Measurements from ENCODE around the gene CLEC7A. TPM values are rescaled to one million over a fixed set of nuclear protein-coding genes. Genes with fewer than 3 reads are reported as not detected.

Gene CLEC7A
- total RNA-seq, 3 donors from 2014 or later = 5.2 to 14.7 (median 13.8) TPM

DNA sequence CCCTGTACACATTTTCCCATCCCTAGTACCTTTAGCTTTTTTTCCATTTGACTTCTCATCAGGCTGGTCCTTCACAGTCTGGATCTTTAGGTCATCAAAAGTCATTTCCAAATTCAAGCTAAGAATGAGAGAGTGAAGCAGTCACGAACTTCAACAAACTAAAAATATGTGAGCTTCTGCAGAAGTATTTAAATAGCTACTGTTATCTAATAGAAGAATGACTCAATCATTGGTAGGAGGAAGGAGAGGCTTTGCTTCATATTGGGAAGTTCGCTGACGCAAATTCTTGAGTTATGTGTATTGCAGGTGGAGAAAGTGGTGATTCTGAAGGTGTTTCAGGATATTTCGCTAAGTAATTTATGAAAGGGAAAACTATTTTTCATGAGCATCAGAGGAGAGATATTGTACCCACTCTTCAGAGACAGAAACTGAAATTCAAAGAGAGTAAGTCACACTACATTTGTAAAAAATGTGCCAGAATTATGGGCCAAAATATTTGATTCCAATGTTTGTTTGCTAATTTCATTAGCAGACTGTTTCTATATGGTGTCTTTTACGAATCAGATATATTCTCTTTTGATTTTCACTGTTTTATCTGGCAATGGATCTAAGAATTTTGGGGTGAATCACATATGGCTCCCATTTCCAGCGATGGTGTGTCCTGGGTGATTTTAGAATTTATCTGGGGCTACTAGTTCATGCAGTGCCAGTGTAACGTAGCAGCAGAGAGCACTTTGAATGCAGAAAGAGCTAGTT, 42.2 kb upstream of the CLEC7A start, which contains the start of gene OLR1:
Gene OLR1, minus strand, starts transcription at position 160 of the 756 bp plus-strand sequence. Its CDS starts 55 bp downstream, at position 105.
- intact Hi-C loops (cut with DNase I; ENCODE audit: low total_unique reads) = no loop called here
- H3K27ac ChIP-seq = no peak within 1 kb of the TSS
- H3K9me3 ChIP-seq = no peaks in the 10 kb centered on the region
- peaks cover 0 to 6% of the 10 kb centered on the region in 2 donors for H3K4me1 ChIP-seq
- no peaks in the 10 kb centered on the region for H3K27me3 ChIP-seq
- DNase-seq (ENCODE audit: low spot score in 2 of 2) = no peak
- TF ChIP-seq POLR2AphosphoS5 (IDR thresholded peaks at IDR 0.05) = no peak
- no peak for TF ChIP-seq POLR2A (IDR thresholded peaks at IDR 0.05)
- TF ChIP-seq CTCF (IDR thresholded peaks at IDR 0.05) = no peak
- H3K36me3 ChIP-seq = no peaks in the 10 kb centered on the region
- H3K4me3 ChIP-seq = no peak within 1 kb of the TSS

GRCh38 chr12:10170216-10170615, 40.2 kb upstream of the CLEC7A start:
- Histone ChIP-seq H3K9me3 (no peaks in the 10 kb centered on the region), H3K4me3 (no peak overlapping the region), H3K4me1 (no peaks in the 10 kb centered on the region), H3K36me3 (no peaks in the 10 kb centered on the region), H3K27ac (no peak overlapping the region), H3K27me3 (no peaks in the 10 kb centered on the region)
- DNase-seq (ENCODE audit: low spot score in 2 of 2) = no peak
- TF ChIP-seq CTCF (IDR thresholded peaks at IDR 0.05) (no peak), POLR2A (IDR thresholded peaks at IDR 0.05) (no peak), POLR2AphosphoS5 (IDR thresholded peaks at IDR 0.05) (no peak)
- intact Hi-C loops (cut with DNase I; ENCODE audit: low total_unique reads) = no loop called here

GRCh38 chr12:10169104-10169503, 39.1 kb upstream of the CLEC7A start:
- Histone ChIP-seq H3K27me3 (no peaks in the 10 kb centered on the region), H3K4me3 (no peak overlapping the region), H3K4me1 (no peaks in the 10 kb centered on the region), H3K27ac (no peak overlapping the region), H3K9me3 (no peaks in the 10 kb centered on the region), H3K36me3 (no peaks in the 10 kb centered on the region)
- DNase-seq (ENCODE audit: low spot score in 2 of 2) = no peak
- intact Hi-C loops (cut with DNase I; ENCODE audit: low total_unique reads) = no loop called here
- no peak for TF ChIP-seq CTCF (IDR thresholded peaks at IDR 0.05)
- TF ChIP-seq POLR2AphosphoS5 (IDR thresholded peaks at IDR 0.05) = no peak
- TF ChIP-seq POLR2A (IDR thresholded peaks at IDR 0.05) = no peak

- H3K9me3 ChIP-seq = no peaks in the 10 kb centered on the region
- no peak overlapping the region for H3K4me3 ChIP-seq
- H3K36me3 ChIP-seq = no peaks in the 10 kb centered on the region
- no peak for DNase-seq (ENCODE audit: low spot score in 2 of 2)
- H3K4me1 ChIP-seq = no peaks in the 10 kb centered on the region
- H3K27ac ChIP-seq = no peak overlapping the region
- H3K27me3 ChIP-seq = no peaks in the 10 kb centered on the region
- intact Hi-C loops (cut with DNase I; ENCODE audit: low total_unique reads) = no loop called here
- TF ChIP-seq POLR2A (IDR thresholded peaks at IDR 0.05) (no peak), POLR2AphosphoS5 (IDR thresholded peaks at IDR 0.05) (no peak), CTCF (IDR thresholded peaks at IDR 0.05) (no peak)
Measured at GRCh38 chr12:10167599-10167998, 37.6 kb upstream of the CLEC7A start.

- no peak overlapping the region for H3K4me3 ChIP-seq
- no peak for DNase-seq (ENCODE audit: low spot score in 2 of 2)
- H3K9me3 ChIP-seq = no peaks in the 10 kb centered on the region
- no peak for TF ChIP-seq POLR2AphosphoS5 (IDR thresholded peaks at IDR 0.05)
- TF ChIP-seq POLR2A (IDR thresholded peaks at IDR 0.05) = no peak
- TF ChIP-seq CTCF (IDR thresholded peaks at IDR 0.05) = no peak
- intact Hi-C loops (cut with DNase I; ENCODE audit: low total_unique reads) = no loop called here
- no peak overlapping the region for H3K27ac ChIP-seq
- no peaks in the 10 kb centered on the region for H3K27me3 ChIP-seq
- no peaks in the 10 kb centered on the region for H3K4me1 ChIP-seq
- H3K36me3 ChIP-seq = no peaks in the 10 kb centered on the region
Measured at GRCh38 chr12:10165421-10165820, 35.4 kb upstream of the CLEC7A start.
